GM18909 (cell line): Measurements from ENCODE around the gene DGCR6L.
"Not testable (repeated sequence)": the region's sequence is repeated elsewhere in the genome, so short reads cannot be mapped to it uniquely, and the experiment has no call there.

ENCODE experiments used
- ATAC-seq: cut with Tn5 transposase; IDR thresholded peaks from one replicate; pipeline ENCODE4 v1.9.1; 2021; ENCODE audit warnings: mild to moderate bottlenecking; ENCODE audit not compliant: unreplicated experiment, poor library complexity

DGCR6L gene

GRCh38 chr22:20279662-20280134 lies 40.2 kb downstream of the DGCR6L start:
- no peak for ATAC-seq

- not testable (repeated sequence) for ATAC-seq
Measured at GRCh38 chr22:20278726-20279490, 41.0 kb downstream of the DGCR6L start.

- not testable (repeated sequence) for ATAC-seq
Measured at GRCh38 chr22:20277936-20278635, 41.8 kb downstream of the DGCR6L start.

- ATAC-seq = no peak
Measured at GRCh38 chr22:20276468-20276867, 43.4 kb downstream of the DGCR6L start.

GRCh38 chr22:20275836-20276235 lies 44.0 kb downstream of the DGCR6L start:
- no peak for ATAC-seq

- not testable (repeated sequence) for ATAC-seq
Measured at GRCh38 chr22:20275325-20275724, 44.5 kb downstream of the DGCR6L start.

GRCh38 chr22:20274374-20274773 lies 45.5 kb downstream of the DGCR6L start:
- not testable (repeated sequence) for ATAC-seq

GRCh38 chr22:20273758-20274181 lies 46.1 kb downstream of the DGCR6L start:
- ATAC-seq = no peak

GRCh38 chr22:20272700-20273099 lies 47.2 kb downstream of the DGCR6L start:
- ATAC-seq = no peak

GRCh38 chr22:20272174-20272573 lies 47.7 kb downstream of the DGCR6L start:
- no peak for ATAC-seq

- ATAC-seq = no peak
Measured at GRCh38 chr22:20271114-20271994, 48.5 kb downstream of the DGCR6L start.

GRCh38 chr22:20270190-20271113 lies 49.4 kb downstream of the DGCR6L start:
- not testable (repeated sequence) for ATAC-seq

- ATAC-seq = not testable (repeated sequence)
Measured at GRCh38 chr22:20269673-20270072, 50.2 kb downstream of the DGCR6L start.

GRCh38 chr22:20269201-20269600 lies 50.7 kb downstream of the DGCR6L start:
- ATAC-seq = not testable (repeated sequence)

GRCh38 chr22:20268279-20269012 lies 51.4 kb downstream of the DGCR6L start, which contains the start of gene RTN4R:
Gene RTN4R, minus strand, starts transcription at chr22:20268318. Its CDS starts 226 bp downstream, at chr22:20268092.
- ATAC-seq = peak; percentile 55

- no peak for ATAC-seq
Measured at GRCh38 chr22:20267441-20268278, 52.2 kb downstream of the DGCR6L start.

GRCh38 chr22:20266667-20267440 lies 53.0 kb downstream of the DGCR6L start:
- ATAC-seq = not testable (repeated sequence)
